ENCODE results near the gene FADS2.
"Not testable (repeated sequence)": the region's sequence is repeated elsewhere in the genome, so short reads cannot be mapped to it uniquely, and the experiment has no call there.

Gene FADS2

DNA sequence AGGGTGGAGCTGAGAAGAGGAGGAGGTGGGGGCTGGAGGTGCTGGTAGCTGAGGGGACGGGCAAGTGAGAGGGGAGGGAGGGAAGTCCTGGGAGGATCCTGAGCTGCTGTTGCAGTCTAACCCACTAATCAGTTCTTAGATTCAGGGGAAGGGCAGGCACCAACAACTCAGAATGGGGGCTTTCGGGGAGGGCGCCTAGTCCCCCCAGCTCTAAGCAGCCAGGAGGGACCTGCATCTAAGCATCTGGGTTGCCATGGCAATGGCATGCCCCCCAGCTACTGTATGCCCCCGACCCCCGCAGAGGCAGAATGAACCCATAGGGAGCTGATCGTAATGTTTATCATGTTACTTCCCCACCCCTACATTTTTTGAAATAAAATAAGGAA is 38.9 kb downstream of the FADS2 start:
- no peak for DNase-seq (ENCODE audit: low read depth in 1 of 2, low spot score in 1 of 2)

DNA sequence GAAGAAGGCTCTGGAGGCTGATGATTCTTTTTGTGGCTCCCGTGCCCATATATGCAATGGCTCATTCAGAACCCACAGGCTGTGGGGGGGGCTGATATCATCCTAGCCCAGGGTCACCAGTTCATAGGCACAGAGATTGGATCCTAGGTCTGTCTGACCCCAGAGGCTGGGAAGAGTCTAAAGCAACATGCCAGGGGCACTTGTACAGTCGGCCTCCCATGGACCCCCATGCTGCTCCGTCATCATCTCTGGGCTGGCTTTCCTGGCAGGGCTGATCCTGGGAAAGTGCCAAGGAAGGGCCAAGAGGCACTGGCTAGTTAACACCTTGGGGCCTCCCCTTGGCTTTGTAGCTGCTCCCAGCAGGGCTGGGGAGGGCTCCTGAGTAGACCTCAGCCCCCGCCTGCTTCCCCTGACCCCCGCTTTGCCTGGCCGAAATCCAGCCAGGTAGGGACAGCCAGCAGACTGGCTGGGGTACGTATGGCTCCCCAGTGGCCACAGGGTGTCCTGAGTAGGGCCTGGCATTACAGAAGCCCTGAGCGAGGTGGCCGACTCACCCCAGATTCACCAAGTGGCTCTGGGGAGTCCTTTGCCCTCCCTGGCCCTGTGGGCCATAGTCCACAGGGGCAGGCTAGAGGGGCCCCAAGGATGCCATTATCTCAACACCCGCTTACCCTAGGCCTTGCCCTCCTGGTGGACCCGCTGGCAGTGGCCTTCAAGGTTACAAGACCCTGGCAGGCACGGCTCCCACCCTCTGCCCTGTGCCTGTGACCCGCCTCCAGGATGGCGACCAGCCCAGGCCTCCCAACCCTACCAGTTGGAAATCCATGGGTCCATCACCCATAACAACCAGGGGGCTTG is 40.7 kb downstream of the FADS2 start:
- DNase-seq (ENCODE audit: low read depth in 1 of 2, low spot score in 1 of 2): no peak

DNA sequence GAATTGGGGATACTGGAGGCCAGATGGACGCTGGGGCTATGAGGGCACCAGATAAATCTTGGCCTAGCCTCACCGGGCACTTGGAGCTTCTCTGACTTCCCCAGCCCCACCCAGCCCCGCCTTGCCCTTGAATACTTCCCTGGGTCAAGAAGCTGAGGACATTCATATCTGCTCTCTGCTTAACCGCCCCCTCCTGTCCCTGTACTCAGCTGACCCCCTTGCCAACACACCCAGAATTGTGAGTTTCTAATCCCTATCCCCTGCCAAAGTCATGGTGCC is 41.3 kb downstream of the FADS2 start:
- DNase-seq (ENCODE audit: low read depth in 1 of 2, low spot score in 1 of 2): no peak

GRCh38 chr11:61869708-61870451 is 41.8 kb downstream of the FADS2 start:
- DNase-seq (ENCODE audit: low read depth in 1 of 2, low spot score in 1 of 2): no peak

DNA sequence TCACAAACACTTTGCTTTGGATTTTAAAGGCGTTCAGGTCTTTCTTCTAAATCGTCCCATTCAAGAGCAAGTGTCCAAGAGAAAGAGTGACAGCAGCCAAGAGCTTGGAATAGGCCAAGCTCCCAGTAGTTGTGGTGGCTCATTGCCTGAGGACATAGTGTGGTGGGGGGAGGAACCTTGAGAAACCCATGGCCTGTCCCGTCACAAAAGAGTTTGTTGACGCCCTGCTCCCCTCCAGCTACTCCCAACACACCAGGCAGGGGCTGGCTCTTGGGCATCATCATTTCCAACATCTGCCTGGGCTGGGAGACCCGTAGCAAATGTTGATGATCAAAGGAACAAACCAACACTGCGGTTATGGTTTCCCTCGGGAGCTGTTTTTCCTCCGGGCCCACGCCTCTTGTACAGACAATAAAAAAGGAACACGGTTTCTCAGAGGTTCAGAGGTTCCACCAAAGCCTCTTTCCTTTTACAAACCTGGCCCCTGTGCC is 42.5 kb downstream of the FADS2 start:
- DNase-seq (ENCODE audit: low read depth in 1 of 2, low spot score in 1 of 2): no peak

- DNase-seq (ENCODE audit: low read depth in 1 of 2, low spot score in 1 of 2): peak in 1 of 2 donors; percentile 20
Observed at GRCh38 chr11:61871158-61871597, 43.1 kb downstream of the FADS2 start.

DNA sequence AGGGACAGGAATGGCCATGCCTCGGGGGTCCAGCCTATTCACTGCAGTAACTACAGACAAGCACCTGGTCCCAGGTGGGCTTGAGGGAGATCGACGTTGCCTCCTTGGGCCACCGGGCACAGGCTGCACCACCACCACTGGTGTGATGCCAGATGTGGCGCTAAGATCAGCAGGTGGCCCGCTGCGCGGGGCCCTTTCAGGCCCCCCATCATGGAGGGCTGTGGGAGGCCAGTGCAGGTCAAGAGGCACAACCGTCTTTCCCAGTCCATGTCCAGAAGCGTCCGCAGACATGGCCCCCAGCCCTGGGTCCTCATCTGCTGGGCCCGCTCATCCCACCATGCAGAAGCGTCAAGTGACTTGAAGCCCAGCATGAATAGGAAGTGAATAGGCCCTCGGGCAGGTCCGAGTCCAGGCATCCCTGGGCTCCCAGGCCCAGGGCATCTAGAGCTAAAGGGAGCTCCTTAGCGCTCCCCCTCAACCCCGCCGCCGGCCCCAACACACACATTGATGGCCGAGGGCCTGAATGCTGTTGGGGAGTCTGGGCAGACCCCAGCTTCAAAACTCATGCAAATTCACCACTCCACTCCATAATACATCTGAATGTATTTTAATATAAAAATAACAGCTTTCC is 45.0 kb downstream of the FADS2 start:
- DNase-seq (ENCODE audit: low read depth in 1 of 2, low spot score in 1 of 2): no peak

GRCh38 chr11:61873588-61874376 is 45.7 kb downstream of the FADS2 start:
- DNase-seq (ENCODE audit: low read depth in 1 of 2, low spot score in 1 of 2): no peak

DNA sequence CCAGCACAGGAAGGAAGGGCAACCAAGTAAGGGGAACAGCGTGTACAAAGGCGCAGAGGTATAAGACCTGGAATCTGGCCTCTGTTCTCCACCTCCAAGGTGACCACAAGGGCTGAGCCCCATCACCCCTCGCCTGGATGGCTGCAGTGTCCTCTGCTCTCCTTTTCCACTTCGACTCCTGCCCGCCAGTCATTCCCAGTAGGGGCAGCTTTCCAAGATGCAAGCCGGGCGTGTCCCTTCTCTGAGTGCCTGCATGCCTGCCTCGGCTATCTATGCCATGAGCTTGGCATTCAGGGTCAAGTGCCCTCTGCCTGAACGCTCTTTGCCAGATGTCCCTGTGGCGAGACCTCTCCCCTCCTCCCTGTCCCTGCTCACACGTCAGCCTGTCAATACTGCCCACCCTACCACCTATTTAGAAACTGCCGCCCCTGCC is 46.3 kb downstream of the FADS2 start:
- no peak for DNase-seq (ENCODE audit: low read depth in 1 of 2, low spot score in 1 of 2)

- DNase-seq (ENCODE audit: low read depth in 1 of 2, low spot score in 1 of 2): no peak
Observed at GRCh38 chr11:61874853-61875252, 46.8 kb downstream of the FADS2 start.

DNA sequence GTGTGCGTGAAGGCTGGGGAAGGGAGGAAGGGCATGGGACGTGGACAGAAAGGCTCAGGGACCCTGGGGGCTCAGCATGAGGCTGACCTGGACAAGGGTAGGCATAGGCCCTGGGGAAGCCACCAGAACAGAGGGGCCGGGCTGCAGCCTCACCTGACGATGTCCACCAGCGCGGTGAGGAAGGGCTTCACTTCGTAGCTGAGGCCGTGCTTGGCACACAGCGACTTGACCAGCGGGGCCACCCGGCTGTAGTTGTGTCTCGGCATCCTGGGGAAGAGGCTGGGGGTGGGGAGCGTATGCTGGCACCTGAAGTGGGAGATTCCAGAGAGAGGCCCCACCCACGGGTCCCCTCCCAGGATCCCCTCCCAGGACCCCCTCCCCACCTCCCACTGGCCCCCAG is 47.6 kb downstream of the FADS2 start:
- DNase-seq (ENCODE audit: low read depth in 1 of 2, low spot score in 1 of 2): no peak

- DNase-seq (ENCODE audit: low read depth in 1 of 2, low spot score in 1 of 2): no peak
Observed at GRCh38 chr11:61879152-61879551, 51.1 kb downstream of the FADS2 start.

GRCh38 chr11:61880031-61880430 is 51.9 kb downstream of the FADS2 start:
- no peak for DNase-seq (ENCODE audit: low read depth in 1 of 2, low spot score in 1 of 2)

- no peak for DNase-seq (ENCODE audit: low read depth in 1 of 2, low spot score in 1 of 2)
Observed at GRCh38 chr11:61880454-61880853, 52.4 kb downstream of the FADS2 start.

DNA sequence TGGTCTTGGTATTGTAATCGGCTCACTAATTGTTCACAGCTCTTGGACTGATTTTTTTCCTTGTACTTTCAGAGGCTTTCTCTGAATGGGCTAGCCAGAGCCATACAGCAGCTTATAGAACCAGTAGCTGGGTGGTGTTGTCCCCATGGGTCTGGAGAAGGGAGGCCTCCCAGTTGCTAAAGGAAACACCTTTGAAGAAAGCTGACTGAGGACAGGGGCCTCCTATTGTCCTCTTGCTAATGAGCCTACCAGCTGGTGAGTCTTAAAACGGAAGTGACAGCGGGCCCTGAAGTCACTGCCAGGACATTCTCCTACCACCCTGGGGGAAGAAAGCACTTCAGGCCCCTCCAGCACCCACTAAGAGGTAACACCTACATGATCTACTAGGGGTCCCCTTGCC is 53.3 kb downstream of the FADS2 start:
- DNase-seq (ENCODE audit: low read depth in 1 of 2, low spot score in 1 of 2): no peak

- DNase-seq (ENCODE audit: low read depth in 1 of 2, low spot score in 1 of 2): not testable (repeated sequence)
Observed at GRCh38 chr11:61882267-61882666, 54.2 kb downstream of the FADS2 start.

DNA sequence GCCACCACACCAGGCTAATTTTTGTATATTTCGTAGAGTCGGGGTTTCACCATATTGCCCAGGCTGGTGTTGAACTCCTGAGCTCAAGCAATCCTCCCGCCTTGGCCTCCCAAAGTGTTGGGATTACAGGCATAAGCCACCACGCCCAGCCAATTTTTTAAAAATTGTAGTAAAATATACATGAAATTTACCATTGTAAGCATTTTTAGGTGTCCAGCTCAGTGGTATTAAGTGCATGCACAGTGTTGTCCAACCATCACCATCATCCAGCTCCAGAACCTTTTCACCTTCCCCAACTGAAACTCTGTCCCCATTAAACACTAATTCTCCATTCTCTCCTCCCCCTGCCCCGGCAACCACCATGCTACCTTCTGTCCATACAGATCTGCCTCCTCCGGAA is 54.8 kb downstream of the FADS2 start:
- DNase-seq (ENCODE audit: low read depth in 1 of 2, low spot score in 1 of 2): no peak

DNA sequence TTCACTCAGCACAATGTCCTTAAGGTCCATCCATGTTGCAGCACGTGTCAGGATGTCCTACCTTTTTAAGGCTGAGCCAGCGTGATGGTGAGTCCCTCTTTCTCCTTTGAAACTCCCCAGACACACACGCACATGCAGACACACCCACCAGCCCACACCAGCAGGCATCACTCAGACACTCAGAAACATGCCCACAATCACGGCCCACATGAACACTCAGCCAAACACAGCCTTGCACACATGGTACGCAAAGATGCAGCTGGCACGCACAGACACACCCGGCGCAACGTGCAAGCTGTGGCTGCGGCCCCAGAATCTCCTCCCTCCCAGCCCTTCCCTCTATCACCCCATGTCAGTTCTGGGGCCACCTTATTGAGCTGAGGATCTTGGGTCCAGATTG is 55.2 kb downstream of the FADS2 start:
- no peak for DNase-seq (ENCODE audit: low read depth in 1 of 2, low spot score in 1 of 2)

- DNase-seq (ENCODE audit: low read depth in 1 of 2, low spot score in 1 of 2): no peak
Observed at GRCh38 chr11:61883947-61884346, 55.8 kb downstream of the FADS2 start.

- no peak for DNase-seq (ENCODE audit: low read depth in 1 of 2, low spot score in 1 of 2)
Observed at GRCh38 chr11:61885166-61885778, 57.2 kb downstream of the FADS2 start.

Measured in activated T-helper 1 cell treated with anti-CD3 and anti-CD28 coated beads, Interleukin-2, amount 50 U/mL, for 16 hours (primary cell).